Common myeloid progenitor, CD34-positive (primary cell): Measurements from ENCODE around the gene DNAJC21.

ENCODE experiments used
- CTCF ChIA-PET: fragments of 350-600 bp; sonication (Branson Sonifier 250); formaldehyde crosslinking; loops from one replicate; lab custom pipeline; 2021; ENCODE audit warnings: antibody characterized with exemption; lab: Charles Lee
- POLR2A ChIA-PET: fragments of 350-600 bp; sonication (Branson Sonifier 250); formaldehyde crosslinking; loops from one replicate; lab custom pipeline; 2021; ENCODE audit warnings: antibody characterized with exemption; lab: Charles Lee
- DNase-seq, 3 donors: peaks; one replicate each; pipeline versions ENCODE4 v3.0.0 to v3.0.0-alpha.2; 2013
- H3K27ac ChIP-seq, 2 experiments: 1 replicate in 1 of 2; 2 replicates in 1 of 2; pipeline ENCODE4 v1.7.0; 2013; ENCODE audit warnings: inconsistent platforms in 2 of 2, low read length in 2 of 2, mild to moderate bottlenecking in 2 of 2, low read depth in 1 of 2, moderate library complexity in 1 of 2; ENCODE audit not compliant: severe bottlenecking in 2 of 2, insufficient read depth in 1 of 2, poor library complexity in 1 of 2
- H3K27me3 ChIP-seq, 5 experiments: replicated peaks in 2 of 5; 1 replicate in 3 of 5; 2 replicates in 2 of 5; pipeline versions ENCODE4 v1.6.1 to v1.7.0; 2013; ENCODE audit warnings: low read length in 4 of 5, mild to moderate bottlenecking in 2 of 5, moderate library complexity in 2 of 5, inconsistent platforms in 1 of 5; ENCODE audit not compliant: insufficient read depth in 5 of 5, control insufficient read depth in 4 of 5
- H3K36me3 ChIP-seq, 4 experiments: 1 replicate in 2 of 4; 2 replicates in 2 of 4; pipeline versions ENCODE4 v1.6.1 to v1.7.0; 2013; ENCODE audit warnings: low read length in 3 of 4, control low read depth in 1 of 4, mild to moderate bottlenecking in 1 of 4; ENCODE audit not compliant: control insufficient read depth in 4 of 4, insufficient read depth in 4 of 4
- H3K4me1 ChIP-seq, 4 experiments: 1 replicate in 3 of 4; 2 replicates in 1 of 4; pipeline versions ENCODE4 v1.6.1 to v1.7.1; 2013; ENCODE audit warnings: low read length in 3 of 4, mild to moderate bottlenecking in 3 of 4, control low read depth in 1 of 4, inconsistent platforms in 1 of 4, moderate library complexity in 1 of 4; ENCODE audit not compliant: control insufficient read depth in 4 of 4, insufficient read depth in 4 of 4; ENCODE audit errors: control extremely low read depth in 1 of 4
- H3K4me3 ChIP-seq, 7 experiments: 1 replicate in 4 of 7; 2 replicates in 3 of 7; pipeline versions ENCODE4 v1.5.1 to v1.7.0; 2013; ENCODE audit warnings: mild to moderate bottlenecking in 7 of 7, low read length in 6 of 7, moderate library complexity in 6 of 7, inconsistent platforms in 2 of 7, low read depth in 2 of 7, control low read depth in 1 of 7; ENCODE audit not compliant: insufficient read depth in 4 of 7, control insufficient read depth in 1 of 7; ENCODE audit errors: extremely low read depth in 1 of 7
- H3K9me3 ChIP-seq, 5 experiments: 1 replicate in 4 of 5; 2 replicates in 1 of 5; pipeline versions ENCODE4 v1.6.1 to v1.7.1; 2013; ENCODE audit warnings: low read length in 4 of 5, mild to moderate bottlenecking in 2 of 5, inconsistent platforms in 1 of 5, low read depth in 1 of 5, moderate library complexity in 1 of 5; ENCODE audit not compliant: control insufficient read depth in 4 of 5, insufficient read depth in 2 of 5; ENCODE audit errors: control extremely low read depth in 1 of 5
- WGBS: methylation state at CpG from one replicate; pipeline ENCODE4 v1.1.5; 2013; ENCODE audit not compliant: insufficient coverage; 5-methylcytosine and 5-hydroxymethylcytosine counted together

DNAJC21 gene

GRCh38 chr5:34932947-34933346, 3.6 kb downstream of the DNAJC21 start:
- CTCF ChIA-PET = no interaction called here
- Histone ChIP-seq H3K36me3 (peaks cover 7 to 33% (median 22%) of the 10 kb centered on the region in 4 experiments), H3K4me3 (no peak overlapping the region), H3K27me3 (no peaks in the 10 kb centered on the region), H3K9me3 (no peaks in the 10 kb centered on the region), H3K4me1 (peaks cover 8 to 25% (median 16%) of the 10 kb centered on the region in 4 experiments), H3K27ac (no peak overlapping the region)
- WGBS = no CpG with 5 or more reads among the region's 2 CpGs
- no peak for DNase-seq
- POLR2A ChIA-PET = no interaction called here

DNA sequence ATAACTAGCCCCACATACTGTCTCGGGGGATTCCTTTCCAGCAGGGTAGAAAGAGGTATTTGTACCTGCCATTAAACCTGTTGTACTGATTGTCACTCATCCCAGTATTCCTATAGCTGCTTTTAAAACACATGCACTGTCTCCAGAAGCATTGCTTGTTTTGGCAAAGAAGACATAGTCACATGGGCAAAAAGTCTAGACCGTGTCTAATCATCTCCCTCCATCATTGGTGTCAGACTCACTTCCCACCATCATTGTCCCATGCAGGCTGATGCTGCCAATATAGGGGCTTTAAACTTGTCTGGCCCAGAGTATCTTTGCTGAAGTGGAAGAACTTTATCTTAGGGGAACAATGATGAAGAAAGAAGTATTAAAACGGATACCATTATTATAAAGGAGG, 12.6 kb downstream of the DNAJC21 start:
- H3K36me3 ChIP-seq = peaks cover 25 to 69% (median 49%) of the 10 kb centered on the region in 4 experiments

DNA sequence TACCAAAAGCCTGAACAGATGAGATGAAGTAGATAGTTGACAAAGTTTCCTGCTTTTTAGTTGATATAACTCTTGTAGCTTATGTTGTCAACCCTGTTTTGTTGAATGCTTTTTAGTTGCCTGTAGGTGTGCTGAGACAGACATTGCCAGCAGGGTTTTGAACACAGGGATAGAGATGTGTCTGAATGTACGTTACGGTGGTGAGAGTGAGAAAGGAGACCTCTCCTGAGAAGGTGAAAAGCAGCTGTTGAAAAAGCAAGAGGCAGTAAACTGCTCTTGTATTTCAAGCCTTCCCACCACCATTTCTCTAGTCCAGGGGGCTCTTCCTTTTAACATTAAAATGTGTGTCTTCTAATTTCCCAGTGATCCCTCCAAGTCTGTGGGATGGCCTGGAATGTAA, 14.7 kb downstream of the DNAJC21 start:
- Histone ChIP-seq H3K4me1 (no peaks in the 10 kb centered on the region), H3K4me3 (no peak overlapping the region), H3K36me3 (peaks cover 19 to 60% (median 40%) of the 10 kb centered on the region in 4 experiments), H3K9me3 (no peaks in the 10 kb centered on the region), H3K27me3 (no peaks in the 10 kb centered on the region), H3K27ac (no peak overlapping the region)
- CTCF ChIA-PET = interaction anchor here (1.1 kb wide), 1 partner anchor 9 kb away, joined by 3 read pairs; no protein-coding TSS in a partner anchor
- no peak for DNase-seq
- no CpG with 5 or more reads among the region's 2 CpGs for WGBS
- POLR2A ChIA-PET = no interaction called here

More for the DNA sequence above, 12.6 kb downstream of the DNAJC21 start:
- 95% methylated on average over 3 of the region's 3 CpGs for WGBS
- H3K27me3 ChIP-seq = no peaks in the 10 kb centered on the region
- no peak overlapping the region for H3K4me3 ChIP-seq
- DNase-seq = no peak
- CTCF ChIA-PET = no interaction called here
- no peaks in the 10 kb centered on the region for H3K9me3 ChIP-seq
- H3K4me1 ChIP-seq = no peaks in the 10 kb centered on the region
- POLR2A ChIA-PET = no interaction called here
- H3K27ac ChIP-seq = no peak overlapping the region

- no peak for DNase-seq
- H3K36me3 ChIP-seq = peaks cover 19 to 60% (median 41%) of the 10 kb centered on the region in 4 experiments
- CTCF ChIA-PET = interaction anchor here (1.1 kb wide), 1 partner anchor 10 kb away, joined by 3 read pairs; no protein-coding TSS in a partner anchor
- no peaks in the 10 kb centered on the region for H3K9me3 ChIP-seq
- 97% methylated on average over 7 of the region's 11 CpGs for WGBS
- POLR2A ChIA-PET = interaction anchor here (1.1 kb wide), 1 partner anchor 14 kb away, joined by 5 read pairs; no protein-coding TSS in a partner anchor
- H3K27me3 ChIP-seq = no peaks in the 10 kb centered on the region
- H3K27ac ChIP-seq = no peak overlapping the region
- no peak overlapping the region for H3K4me3 ChIP-seq
- H3K4me1 ChIP-seq = no peaks in the 10 kb centered on the region
These were observed 15.2 kb downstream of the DNAJC21 start for GRCh38 chr5:34944460-34945047.

DNA sequence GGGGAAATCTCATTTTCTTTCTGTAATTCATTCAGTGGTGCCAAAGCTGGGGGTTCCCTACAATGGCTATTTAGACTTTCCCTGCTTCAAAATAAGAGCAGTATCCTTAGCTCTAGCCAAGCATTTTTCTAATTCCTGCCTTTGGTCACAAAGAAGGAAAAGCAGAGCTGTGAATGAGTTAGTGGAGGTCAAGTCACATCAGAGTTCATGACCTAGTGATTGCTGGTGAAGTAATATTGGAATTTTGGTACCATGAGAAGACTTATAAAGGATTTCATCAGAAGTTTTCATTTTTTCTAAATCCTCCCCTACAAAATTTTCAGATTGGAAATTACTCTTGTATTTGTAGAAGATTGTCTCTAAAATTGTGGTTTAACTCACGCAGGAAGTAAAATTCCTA, 28.0 kb downstream of the DNAJC21 start:
- no CpG with 5 or more reads among the region's 1 CpG for WGBS
- CTCF ChIA-PET = interaction anchor here (0.7 to 1.3 kb wide), 3 partner anchors 12 to 45 kb away, joined by 3 to 7 read pairs (median 3); no protein-coding TSS in a partner anchor

GRCh38 chr5:34957857-34958690, 28.7 kb downstream of the DNAJC21 start:
- Histone ChIP-seq H3K27me3 (no peaks in the 10 kb centered on the region), H3K4me3 (no peak overlapping the region), H3K27ac (no peak overlapping the region), H3K9me3 (no peaks in the 10 kb centered on the region), H3K36me3 (peaks cover 7 to 16% (median 12%) of the 10 kb centered on the region in 4 experiments), H3K4me1 (no peaks in the 10 kb centered on the region)
- ChIA-PET POLR2A (no interaction called here), CTCF (interaction anchor here (0.7 to 1.3 kb wide), 5 partner anchors 9 to 831 kb away, joined by 3 read pairs; no protein-coding TSS in a partner anchor)
- 100% methylated on average over 1 of the region's 5 CpGs for WGBS
- DNase-seq = peak; percentile 13 to 35 (median 33)

More for the DNA sequence above, 28.0 kb downstream of the DNAJC21 start:
- POLR2A ChIA-PET = no interaction called here
- Histone ChIP-seq H3K27ac (no peak overlapping the region), H3K9me3 (no peaks in the 10 kb centered on the region), H3K27me3 (no peaks in the 10 kb centered on the region), H3K36me3 (peaks cover 7 to 17% (median 14%) of the 10 kb centered on the region in 4 experiments), H3K4me1 (no peaks in the 10 kb centered on the region), H3K4me3 (no peak overlapping the region)
- DNase-seq = no peak
